ENCODE data around the gene SAMD4B.

GRCh38 chr19:39401070-39401548 lies 58.9 kb downstream of the SAMD4B start:
- no peak for TF ChIP-seq CTCF (conservative IDR thresholded peaks at IDR 0.05)
- no peak for TF ChIP-seq EZH2 (IDR thresholded peaks at IDR 0.05; ENCODE audit: low read depth)
